Cardiac fibroblast (primary cell): ENCODE measurements around the gene NOP56.
A peak's percentile ranks its signal among the peaks of the same experiment; 100 is the strongest.

Source experiments
- DNase-seq, 2 donors: peaks; one replicate each; pipeline versions ENCODE4 v3.0.0 to v3.0.0-alpha.2; 2010; ENCODE audit warnings: low read depth in 2 of 2
- H3K4me3 ChIP-seq, 2 donors: replicated peaks in 1 of 2; 1 replicate in 1 of 2; 2 replicates in 1 of 2; pipeline ENCODE4 v1.5.1; 2011; ENCODE audit warnings: low read depth in 2 of 2, low read length in 2 of 2, mild to moderate bottlenecking in 2 of 2, moderate library complexity in 1 of 2
- CTCF ChIP-seq: IDR thresholded peaks from one replicate; pipeline ENCODE4 v1.5.1; 2011; ENCODE audit warnings: low read depth, mild to moderate bottlenecking, low read length, inconsistent platforms

Gene NOP56, protein sequence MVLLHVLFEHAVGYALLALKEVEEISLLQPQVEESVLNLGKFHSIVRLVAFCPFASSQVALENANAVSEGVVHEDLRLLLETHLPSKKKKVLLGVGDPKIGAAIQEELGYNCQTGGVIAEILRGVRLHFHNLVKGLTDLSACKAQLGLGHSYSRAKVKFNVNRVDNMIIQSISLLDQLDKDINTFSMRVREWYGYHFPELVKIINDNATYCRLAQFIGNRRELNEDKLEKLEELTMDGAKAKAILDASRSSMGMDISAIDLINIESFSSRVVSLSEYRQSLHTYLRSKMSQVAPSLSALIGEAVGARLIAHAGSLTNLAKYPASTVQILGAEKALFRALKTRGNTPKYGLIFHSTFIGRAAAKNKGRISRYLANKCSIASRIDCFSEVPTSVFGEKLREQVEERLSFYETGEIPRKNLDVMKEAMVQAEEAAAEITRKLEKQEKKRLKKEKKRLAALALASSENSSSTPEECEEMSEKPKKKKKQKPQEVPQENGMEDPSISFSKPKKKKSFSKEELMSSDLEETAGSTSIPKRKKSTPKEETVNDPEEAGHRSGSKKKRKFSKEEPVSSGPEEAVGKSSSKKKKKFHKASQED

DNA sequence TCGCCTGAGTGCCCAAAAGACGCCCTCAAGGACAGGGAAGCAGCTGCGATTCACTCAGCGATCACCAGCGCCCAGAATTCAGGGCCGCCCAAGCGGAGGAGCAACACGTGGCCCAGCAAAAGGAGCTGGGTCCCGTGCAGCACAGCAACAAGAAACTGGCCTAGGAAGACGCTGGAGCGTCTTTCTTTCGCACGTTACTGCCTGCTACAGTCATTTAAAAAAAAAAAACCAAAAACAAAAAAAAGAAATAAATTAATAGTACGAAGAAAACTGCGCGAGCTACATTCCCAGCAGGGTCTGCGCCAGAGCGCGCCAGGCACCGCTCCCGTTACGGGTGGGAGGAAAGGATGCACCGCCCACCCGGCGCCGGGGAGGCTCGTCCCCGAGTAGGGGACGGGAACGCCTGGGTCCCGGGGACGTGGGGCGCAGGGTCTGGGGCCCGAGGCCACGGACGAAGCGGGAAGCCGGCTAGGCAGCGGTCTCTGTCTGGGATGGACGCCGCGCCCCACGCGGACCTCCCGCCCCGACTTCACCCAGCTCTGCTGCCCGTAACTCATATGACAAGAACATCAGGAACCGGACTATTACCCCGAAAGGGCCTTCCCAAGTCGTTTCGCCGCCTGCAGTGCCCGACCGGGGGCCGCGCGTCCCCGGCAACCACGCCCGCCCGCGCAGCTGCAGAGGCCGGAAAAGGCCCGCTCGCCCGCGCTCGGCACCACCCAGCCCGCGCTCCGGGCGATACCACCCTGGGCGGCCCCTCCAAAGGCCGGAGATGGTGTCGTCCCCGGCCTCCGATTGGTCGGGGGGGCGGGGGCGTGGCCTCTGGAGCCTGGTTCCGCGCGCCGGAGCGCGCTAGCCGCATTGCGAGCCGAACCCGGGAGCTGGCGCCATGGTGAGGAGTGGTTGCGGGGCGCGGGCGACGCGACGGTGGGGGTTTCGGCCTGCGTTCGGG, at the start of gene NOP56:
NOP56 (plus strand) TSS at position 861 of the 952 bp plus-strand sequence; CDS start at position 890, 29 bp downstream.
- DNase-seq, result peak; percentile 91 to 95
- no peak for TF ChIP-seq CTCF

DNA sequence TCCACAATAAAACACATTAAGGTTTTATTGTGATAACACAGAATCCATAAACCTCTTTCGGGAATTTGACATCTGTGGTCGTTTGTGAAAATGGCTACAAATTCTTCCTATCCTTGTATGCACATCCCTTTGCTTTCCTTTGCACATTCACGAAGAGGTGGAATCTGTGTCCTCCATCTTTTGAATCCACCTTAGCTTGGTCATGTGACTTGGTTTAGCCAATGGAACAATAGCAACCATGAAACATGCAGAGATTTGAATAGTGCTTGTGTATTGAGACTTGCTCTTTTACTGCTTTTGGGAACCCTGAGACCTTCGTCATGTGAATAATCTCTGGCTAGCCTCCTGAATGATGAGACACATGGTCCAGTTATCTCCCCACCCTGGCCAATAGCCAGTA, 49.7 kb upstream of the NOP56 start:
- no peak overlapping the region for H3K4me3 ChIP-seq
- no peak for DNase-seq
- no peak for TF ChIP-seq CTCF

More for the DNA sequence above, at the start of gene NOP56:
- peak within 1 kb of the TSS; percentile 89 to 99 for H3K4me3 ChIP-seq

DNA sequence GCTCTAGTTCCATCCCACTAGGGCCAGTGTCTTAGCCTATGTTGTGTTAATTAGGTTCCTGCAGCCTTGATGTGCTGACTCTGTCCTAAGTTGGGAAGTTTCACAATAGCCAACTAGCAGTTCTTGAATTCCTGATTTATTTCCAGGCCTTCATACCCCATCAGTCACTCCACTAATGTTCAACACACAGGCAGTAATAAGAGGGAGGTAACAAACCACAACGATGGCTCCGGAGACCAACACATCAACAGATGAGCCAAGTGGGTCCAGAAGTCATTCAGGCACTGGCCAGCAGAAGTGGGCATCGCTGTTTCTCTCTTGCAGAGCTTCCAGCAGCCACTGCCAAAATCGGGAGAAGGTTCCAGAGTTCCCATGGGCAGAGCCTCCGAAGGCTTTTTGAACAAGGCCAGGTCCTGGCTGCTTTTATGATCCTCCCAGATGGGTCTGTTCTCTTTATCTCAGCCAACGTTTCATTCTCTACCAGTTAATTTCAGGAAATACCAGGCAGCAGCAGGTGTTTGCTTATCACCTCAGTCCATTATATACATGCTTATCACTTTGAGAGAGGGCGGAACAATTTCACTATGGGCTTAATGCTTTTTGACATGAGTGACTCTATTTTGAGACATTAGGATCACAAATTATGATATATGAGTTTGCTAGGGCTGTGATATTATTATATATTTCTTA, 48.5 kb upstream of the NOP56 start:
- no peak for TF ChIP-seq CTCF
- no peak for DNase-seq
- no peak overlapping the region for H3K4me3 ChIP-seq

DNA sequence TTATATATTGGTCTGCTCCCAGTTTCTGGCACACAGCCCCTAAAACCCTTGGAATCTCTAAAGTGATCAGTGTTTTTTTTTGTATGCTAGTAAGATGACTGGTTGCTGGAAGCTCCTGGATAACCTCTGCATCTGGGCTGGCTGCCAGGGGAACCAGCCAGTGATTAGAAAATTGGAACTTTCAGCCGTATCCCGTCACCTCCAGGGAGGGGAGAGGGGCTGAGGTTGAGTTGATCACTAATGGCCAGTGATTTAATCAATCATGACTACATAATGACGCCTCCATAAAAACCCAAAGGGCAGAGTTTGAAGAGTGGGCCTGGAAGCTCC, 48.0 kb upstream of the NOP56 start:
- H3K4me3 ChIP-seq, result no peak overlapping the region
- TF ChIP-seq CTCF, result no peak
- DNase-seq, result no peak

GRCh38 chr20:2606507-2607006, 45.9 kb upstream of the NOP56 start:
- no peak for TF ChIP-seq CTCF
- H3K4me3 ChIP-seq, result no peak overlapping the region
- no peak for DNase-seq

GRCh38 chr20:2610326-2610725, 42.1 kb upstream of the NOP56 start:
- no peak for TF ChIP-seq CTCF
- H3K4me3 ChIP-seq, result no peak overlapping the region
- DNase-seq, result no peak
